Gastroesophageal sphincter (tissue), 4 donors: ENCODE results near the gene WFDC12. TPM values are rescaled to one million over a fixed set of nuclear protein-coding genes. Genes with fewer than 3 reads are reported as not detected.
"Not testable (repeated sequence)": the region's sequence is repeated elsewhere in the genome, so short reads cannot be mapped to it uniquely, and the experiment has no call there.

Source experiments
- ATAC-seq: fragments of 150-250 bp; one replicate; pipeline ENCODE4 v1.9.1; 2016; ENCODE audit warnings: mild to moderate bottlenecking, moderate library complexity
- H3K27ac ChIP-seq, 4 donors: fragments of 200-600 bp; sonication (generic) in 3 of 4; 1 replicate in 3 of 4; 2 replicates in 1 of 4; pipeline ENCODE4 v1.5.1; 2016 to 2019
- H3K27me3 ChIP-seq: fragments of 200-600 bp; sonication (generic); one replicate; pipeline ENCODE4 v1.5.1; 2019
- H3K36me3 ChIP-seq, 2 donors: fragments of 200-600 bp; sonication (generic); one replicate each; pipeline ENCODE4 v1.5.1; 2019; ENCODE audit warnings: control low read depth in 1 of 2
- H3K4me1 ChIP-seq, 3 donors: fragments of 200-600 bp; sonication (generic); 1 replicate in 2 of 3; 2 replicates in 1 of 3; pipeline ENCODE4 v1.5.1; 2016 to 2019; ENCODE audit warnings: control low read depth in 2 of 3
- H3K4me3 ChIP-seq, 2 donors: fragments of 200-600 bp; sonication (generic); one replicate each; pipeline ENCODE4 v1.5.1; 2019; ENCODE audit warnings: mild to moderate bottlenecking in 1 of 2, moderate library complexity in 1 of 2
- H3K9me3 ChIP-seq, 3 donors: fragments of 200-600 bp; sonication (generic); one replicate each; pipeline ENCODE4 v1.5.1; 2017 to 2019; ENCODE audit warnings: control low read depth in 2 of 3
- CTCF ChIP-seq, 4 experiments: fragments of 200-600 bp in 2 of 4; fragments of 450-650 bp in 2 of 4; sonication (generic) in 1 of 4; IDR thresholded peaks; one replicate each; pipeline ENCODE4 v1.5.1; 2017 to 2019; ENCODE audit warnings: antibody characterized with exemption in 4 of 4, mild to moderate bottlenecking in 2 of 4, moderate library complexity in 2 of 4
- EP300 ChIP-seq: sonication (generic); formaldehyde crosslinking; IDR thresholded peaks from one replicate; pipeline ENCODE4 v1.6.1; 2017; ENCODE audit warnings: antibody characterized with exemption, mild to moderate bottlenecking
- POLR2A ChIP-seq, 2 donors: fragments of 450-650 bp; IDR thresholded peaks; one replicate each; pipeline ENCODE4 v1.6.1; 2017; ENCODE audit warnings: antibody characterized with exemption in 2 of 2, mild to moderate bottlenecking in 2 of 2, moderate library complexity in 1 of 2
- POLR2AphosphoS5 ChIP-seq: sonication (generic); formaldehyde crosslinking; IDR thresholded peaks from one replicate; pipeline ENCODE4 v1.6.1; 2017; ENCODE audit warnings: antibody characterized with exemption
- WGBS, 2 donors: methylation state at CpG; one replicate each; pipeline ENCODE4 v1.1.5; 2018; ENCODE audit warnings: low coverage in 1 of 2; 5-methylcytosine and 5-hydroxymethylcytosine counted together
- total RNA-seq, 4 donors: library from RNA; depleted of rRNA; stranded (reverse); fragments of >200 nt; gene quantifications; one replicate each; pipeline ENCODE4 v1.1.0, GENCODE V29; 2016

The WFDC12 gene
- total RNA-seq, 4 donors from 2014 or later: not detected

GRCh38 chr20:45149062-45149461, 24.8 kb upstream of the WFDC12 start:
- no peaks in the 10 kb centered on the region for H3K36me3 ChIP-seq
- H3K27me3 ChIP-seq: peaks cover 52% of the 10 kb centered on the region
- no peaks in the 10 kb centered on the region for H3K4me1 ChIP-seq
- 81 to 84% methylated on average over 2 to 3 of the region's 3 CpGs for WGBS, 2 donors
- TF ChIP-seq POLR2AphosphoS5 (no peak), EP300 (no peak), CTCF (IDR thresholded peaks at IDR 0.05) (no peak), POLR2A (IDR thresholded peaks at IDR 0.05) (no peak)
- H3K4me3 ChIP-seq: no peak overlapping the region
- no peak overlapping the region for H3K27ac ChIP-seq
- H3K9me3 ChIP-seq: no peaks in the 10 kb centered on the region
- ATAC-seq: no peak

- ATAC-seq: no peak
- H3K4me1 ChIP-seq: no peaks in the 10 kb centered on the region
- H3K9me3 ChIP-seq: no peaks in the 10 kb centered on the region
- H3K36me3 ChIP-seq: no peaks in the 10 kb centered on the region
- no peak overlapping the region for H3K27ac ChIP-seq
- peaks cover 32% of the 10 kb centered on the region for H3K27me3 ChIP-seq
- no peak overlapping the region for H3K4me3 ChIP-seq
- WGBS, 2 donors: 57 to 100% methylated on average over 1 to 2 of the region's 4 CpGs
- TF ChIP-seq POLR2AphosphoS5 (no peak), EP300 (no peak), CTCF (IDR thresholded peaks at IDR 0.05) (no peak), POLR2A (IDR thresholded peaks at IDR 0.05) (no peak)
Measured at GRCh38 chr20:45140836-45141235, 16.6 kb upstream of the WFDC12 start.

GRCh38 chr20:45139733-45140375, 15.6 kb upstream of the WFDC12 start:
- ATAC-seq, H3K9me3 ChIP-seq, H3K27ac ChIP-seq, H3K4me1 ChIP-seq, H3K36me3 ChIP-seq, H3K4me3 ChIP-seq: not testable (repeated sequence)
- peaks cover 32% of the 10 kb centered on the region for H3K27me3 ChIP-seq
- 93 to 100% methylated on average over 3 to 5 of the region's 5 CpGs for WGBS, 2 donors

GRCh38 chr20:45138561-45139300, 14.5 kb upstream of the WFDC12 start:
- ATAC-seq: no peak
- Histone ChIP-seq H3K4me1 (no peaks in the 10 kb centered on the region), H3K9me3 (peaks cover 0 to 5% (median 0%) of the 10 kb centered on the region in 3 donors), H3K27me3 (peaks cover 30% of the 10 kb centered on the region), H3K36me3 (no peaks in the 10 kb centered on the region), H3K27ac (no peak overlapping the region), H3K4me3 (no peak overlapping the region)
- TF ChIP-seq POLR2A (IDR thresholded peaks at IDR 0.05) (no peak), CTCF (IDR thresholded peaks at IDR 0.05) (peak in 2 of 4 experiments; percentile 24 to 43), POLR2AphosphoS5 (no peak), EP300 (no peak)
- 56 to 68% methylated on average over 4 to 8 of the region's 20 CpGs for WGBS, 2 donors

GRCh38 chr20:45136911-45137310, 12.6 kb upstream of the WFDC12 start:
- Histone ChIP-seq H3K27me3 (peaks cover 30% of the 10 kb centered on the region), H3K4me1 (no peaks in the 10 kb centered on the region), H3K27ac (no peak overlapping the region), H3K4me3 (no peak overlapping the region), H3K36me3 (no peaks in the 10 kb centered on the region), H3K9me3 (peaks cover 0 to 5% (median 0%) of the 10 kb centered on the region in 3 donors)
- no peak for ATAC-seq
- WGBS, 2 donors: 83% methylated on average over 1 of the region's 2 CpGs; no CpG with 5 or more reads in 1 of the 2 donors
- TF ChIP-seq POLR2AphosphoS5 (no peak), EP300 (no peak), POLR2A (IDR thresholded peaks at IDR 0.05) (no peak), CTCF (IDR thresholded peaks at IDR 0.05) (no peak)
